HepG2 (cell line): ENCODE data around the gene DAAM2. TPM values are rescaled to one million over a fixed set of nuclear protein-coding genes. Genes with fewer than 3 reads are reported as not detected.

ENCODE experiments used
- ATAC-seq: fragments of 200-7000 bp; cut with Tn5 transposase; 3 replicates; pipeline ENCODE4 v1.9.1; 2020; ENCODE audit warnings: mild to moderate bottlenecking, moderate library complexity
- BruUV-seq: library from RNA; stranded (reverse); fragments of 400-500 nt; replicated peaks from 2 replicates; lab custom pipeline; 2021; lab: Mats Ljungman, UMichigan
- CTCF ChIA-PET: fragments of 300-600 bp; formaldehyde crosslinking; extraction: SDS; loops from one replicate; lab custom pipeline; 2021; ENCODE audit warnings: low total read pairs, inconsistent platforms, low intra/inter-chr PET ratio; lab: Yijun Ruan, JAX
- POLR2A ChIA-PET: fragments of 350-600 bp; sonication (Branson Sonifier 250); formaldehyde crosslinking; loops from one replicate; lab custom pipeline; 2020; ENCODE audit warnings: antibody characterized with exemption, inconsistent platforms; lab: Yijun Ruan, JAX
- DNase-seq: peaks from one replicate; pipeline ENCODE4 v3.0.0-alpha.2; 2015; ENCODE audit warnings: low spot score
- FAIRE-seq: peaks from 3 replicates; lab custom pipeline; 2011; peaks lifted over from hg19 to GRCh38; lab: Jason Lieb, UNC
- H2AFZ ChIP-seq: one replicate; pipeline ENCODE4 v1.6.1; 2011; ENCODE audit warnings: low read length, inconsistent platforms
- H3K27ac ChIP-seq: fragments of 300-600 bp; 3 replicates; pipeline ENCODE4 v1.8.0; 2011; ENCODE audit warnings: mixed run types, mild to moderate bottlenecking, mixed read lengths, low read length, inconsistent platforms; ENCODE audit not compliant: insufficient read depth; ENCODE audit errors: extremely low read length
- H3K27me3 ChIP-seq, 2 experiments: fragments of 200-600 bp in 1 of 2; 2 replicates in 1 of 2; 3 replicates in 1 of 2; pipeline versions ENCODE4 v1.6.0 to v1.8.0; 2011; ENCODE audit warnings: low read length in 2 of 2, mild to moderate bottlenecking in 2 of 2, moderate library complexity in 2 of 2, inconsistent platforms in 1 of 2; ENCODE audit not compliant: insufficient read depth in 2 of 2, control insufficient read depth in 1 of 2
- H3K36me3 ChIP-seq, 2 experiments: fragments of 200-600 bp in 1 of 2; replicated peaks in 1 of 2; 2 replicates in 1 of 2; 3 replicates in 1 of 2; pipeline versions ENCODE4 v1.5.1 to v1.8.0; 2011; ENCODE audit warnings: low read length in 2 of 2, inconsistent platforms in 1 of 2; ENCODE audit not compliant: insufficient read depth in 2 of 2, control insufficient read depth in 1 of 2
- H3K4me1 ChIP-seq: 2 replicates; pipeline ENCODE4 v1.5.1; 2012; ENCODE audit warnings: low read length, inconsistent platforms; ENCODE audit not compliant: insufficient read depth
- H3K4me2 ChIP-seq: 2 replicates; pipeline ENCODE4 v1.6.0; 2011; ENCODE audit warnings: low read depth, low read length, inconsistent platforms
- H3K4me3 ChIP-seq, 3 experiments: fragments of 200-600 bp in 1 of 3; sonication (generic), shearing (Covaris generic) in 1 of 3; replicated peaks in 1 of 3; 2 replicates each; pipeline ENCODE4 v1.5.1; 2011 to 2016; ENCODE audit warnings: low read length in 3 of 3, inconsistent platforms in 2 of 3, low read depth in 2 of 3, mild to moderate bottlenecking in 2 of 3, control low read depth in 1 of 3, mixed read lengths in 1 of 3; ENCODE audit not compliant: insufficient read depth in 1 of 3
- H3K79me2 ChIP-seq: one replicate; pipeline ENCODE4 v1.6.1; 2011; ENCODE audit warnings: low read length, inconsistent platforms; ENCODE audit not compliant: insufficient read depth
- H3K9ac ChIP-seq: 2 replicates; pipeline ENCODE4 v1.6.0; 2011; ENCODE audit warnings: mild to moderate bottlenecking, low read depth, low read length, inconsistent platforms; ENCODE audit not compliant: insufficient read depth
- H3K9me3 ChIP-seq: 2 replicates; pipeline ENCODE4 v1.5.1; 2012; ENCODE audit warnings: mild to moderate bottlenecking, low read length
- H4K20me1 ChIP-seq: 2 replicates; pipeline ENCODE4 v1.6.0; 2011; ENCODE audit warnings: inconsistent platforms, mild to moderate bottlenecking, low read length, moderate library complexity; ENCODE audit not compliant: insufficient read depth
- ARID3A ChIP-seq: IDR thresholded peaks from 2 replicates; pipeline ENCODE4 v1.6.1; 2012; ENCODE audit warnings: low read depth, low read length, improper control_type of control experiment
- CEBPB ChIP-seq: IDR thresholded peaks from 2 replicates; pipeline ENCODE4 v1.6.1; 2011; ENCODE audit warnings: low read depth, low read length, improper control_type of control experiment, borderline replicate concordance
- LCORL ChIP-seq, 2 experiments: fragments of 450-650 bp in 1 of 2; sonication (generic) in 1 of 2; formaldehyde crosslinking in 1 of 2; IDR thresholded peaks; 2 replicates each; pipeline versions ENCODE4 v1.5.0 to v1.6.1; 2017 to 2020; ENCODE audit warnings: antibody characterized with exemption in 1 of 2, missing genetic modification reagents in 1 of 2
- NONO ChIP-seq, 2 experiments: fragments of 450-650 bp in 1 of 2; sonication (generic) in 1 of 2; formaldehyde crosslinking in 1 of 2; IDR thresholded peaks in 1 of 2; conservative IDR thresholded peaks in 1 of 2; 2 replicates each; pipeline versions ENCODE4 v1.6.1 to v1.8.0; 2017 to 2022; ENCODE audit warnings: mild to moderate bottlenecking in 1 of 2, missing genetic modification reagents in 1 of 2, moderate library complexity in 1 of 2
- RARA ChIP-seq: IDR thresholded peaks from 2 replicates; pipeline ENCODE4 v1.6.1; 2016; ENCODE audit warnings: missing genetic modification reagents, missing compliant biosample characterization
- SOX13 ChIP-seq, 3 experiments: fragments of 450-650 bp in 1 of 3; sonication (generic) in 1 of 3; formaldehyde crosslinking in 1 of 3; IDR thresholded peaks in 2 of 3; conservative IDR thresholded peaks in 1 of 3; 2 replicates each; pipeline versions ENCODE4 v1.5.0 to v1.6.1; 2016 to 2020; ENCODE audit warnings: antibody characterized with exemption in 1 of 3, mild to moderate bottlenecking in 1 of 3, missing compliant biosample characterization in 1 of 3, missing genetic modification reagents in 1 of 3, moderate library complexity in 1 of 3
- SOX5 ChIP-seq: IDR thresholded peaks from 2 replicates; pipeline ENCODE4 v1.6.1; 2016; ENCODE audit warnings: borderline replicate concordance
- SOX6 ChIP-seq, 2 experiments: fragments of 450-650 bp in 1 of 2; sonication (generic) in 1 of 2; formaldehyde crosslinking in 1 of 2; IDR thresholded peaks; 2 replicates each; pipeline versions ENCODE4 v1.4.0 to v1.6.1; 2017 to 2020; ENCODE audit warnings: antibody characterized with exemption in 1 of 2, mild to moderate bottlenecking in 1 of 2, missing genetic modification reagents in 1 of 2
- TCF7 ChIP-seq: sonication (generic); IDR thresholded peaks from 2 replicates; pipeline ENCODE4 v1.6.1; 2016; ENCODE audit warnings: antibody characterized with exemption, low read depth
- ZBTB10 ChIP-seq: sonication (generic); formaldehyde crosslinking; IDR thresholded peaks from 2 replicates; pipeline ENCODE4 v1.4.0; 2020; ENCODE audit warnings: missing genetic modification reagents, borderline replicate concordance
- WGBS: methylation state at CpG from one replicate; pipeline ENCODE4 v1.1.6; 2017; ENCODE audit warnings: low lambda C conversion rate; 5-methylcytosine and 5-hydroxymethylcytosine counted together
- in situ Hi-C: cut with HindIII; loops from 2 replicates; pipeline ENCODE4 v1.10.0; 2017; ENCODE audit warnings: low pct_unique_long_range_greater_than_20kb; ENCODE audit not compliant: extremely low pct_ligation_motif_present
- intact Hi-C: fragments of 100-400 bp; cut with micrococcal nuclease; formaldehyde crosslinking; loops from one replicate; pipeline ENCODE4 v1.10.0; 2022; ENCODE audit not compliant: unreplicated experiment
- polyA plus RNA-seq, 8 experiments: library from polyadenylated mRNA; depleted of rRNA in 3 of 8; stranded (reverse) in 7 of 8; unstranded in 1 of 8; fragments of >200 nt; fragmentation: Illumina TruSeq in 4 of 8; extraction: Trizol in 4 of 8; gene quantifications; 2 replicates each; pipeline versions ENCODE4 v1.2.1 to v1.2.3, GENCODE V29; 2011 to 2016; ENCODE audit warnings: low read depth in 4 of 8, missing spikeins in 1 of 8, mixed read lengths in 1 of 8; ENCODE audit not compliant: insufficient read depth in 1 of 8
- total RNA-seq, 5 experiments: library from RNA; depleted of rRNA; stranded (reverse); fragments of >200 nt; fragmentation: Illumina TruSeq; extraction: Trizol; gene quantifications; 2 replicates each; pipeline ENCODE4 v1.2.3, GENCODE V29; 2016; ENCODE audit warnings: low read depth in 1 of 5

Gene DAAM2
- total and polyA plus RNA-seq, 2 of the 13 experiments (the other 11 are each of a cell fraction or from before 2014, with no cell fraction given) = 0.01 TPM; not detected in 1

- 3% methylated on average over 10 of the region's 11 CpGs for WGBS
- DNase-seq = peak; percentile 78
- no peak overlapping the region for H3K27ac ChIP-seq
- ChIA-PET POLR2A (no interaction called here), CTCF (no interaction called here)
- ATAC-seq = peak; percentile 66
- H3K79me2 ChIP-seq = no peaks in the 10 kb centered on the region
- H3K9ac ChIP-seq = no peak overlapping the region
- H3K36me3 ChIP-seq = no peaks in the 10 kb centered on the region
- in situ Hi-C loops = no loop called here
- no peaks in the 10 kb centered on the region for H4K20me1 ChIP-seq
- H3K4me2 ChIP-seq = no peak overlapping the region
- intact Hi-C loops = no loop called here
- H3K9me3 ChIP-seq = no peaks in the 10 kb centered on the region
- H3K4me3 ChIP-seq = no peak overlapping the region
- no peak for TF ChIP-seq NONO (IDR thresholded peaks at IDR 0.05)
- no peak for TF ChIP-seq NONO (CRISPR knock-in tag; conservative IDR thresholded peaks at IDR 0.05)
- TF ChIP-seq ZBTB10 (CRISPR knock-in tag) = no peak
- peak; percentile 66; the same call in 1 of the 2 replicates for TF ChIP-seq TCF7
- TF ChIP-seq RARA = 0 out of 2 replicates have a peak, but pooled peaks have one; percentile 8
- peak; percentile 33; the same call in 1 of the 2 replicates for TF ChIP-seq SOX13 (IDR thresholded peaks at IDR 0.05)
- TF ChIP-seq SOX13 (CRISPR knock-in tag; conservative IDR thresholded peaks at IDR 0.05 in 1 of 2, IDR thresholded peaks at IDR 0.05 in 1 of 2) = peak in 1 of 2 experiments; percentile 78; a peak in 2 of 4 replicates
- TF ChIP-seq SOX6 (IDR thresholded peaks at IDR 0.05) = no peak
- peak; percentile 42 for TF ChIP-seq SOX6 (CRISPR knock-in tag; IDR thresholded peaks at IDR 0.05)
- TF ChIP-seq SOX5 (CRISPR knock-in tag) = peak; percentile 89
- TF ChIP-seq CEBPB = no peak
- no peak for TF ChIP-seq ARID3A
- no peak for TF ChIP-seq LCORL (IDR thresholded peaks at IDR 0.05)
- no peak for TF ChIP-seq LCORL (CRISPR knock-in tag; IDR thresholded peaks at IDR 0.05)
- no TSS peak for BruUV-seq
- no peak overlapping the region for H2AFZ ChIP-seq
- no peak for FAIRE-seq
- H3K4me1 ChIP-seq = peaks cover 14% of the 10 kb centered on the region
- no peaks in the 10 kb centered on the region; a peak in 2 of 5 replicates for H3K27me3 ChIP-seq
These were observed 9.5 kb downstream of the DAAM2 start for GRCh38 chr6:39801456-39802251.
